H1 (cell line): ENCODE results near the gene LTN1. TPM values are rescaled to one million over a fixed set of nuclear protein-coding genes. Genes with fewer than 3 reads are reported as not detected.

Source experiments
- CEBPB ChIP-seq: IDR thresholded peaks from 2 replicates; pipeline ENCODE4 v1.6.1; 2012; ENCODE audit warnings: low read depth, low read length
- GTF2F1 ChIP-seq: IDR thresholded peaks from 2 replicates; pipeline ENCODE4 v1.6.1; 2012; ENCODE audit warnings: low read depth, low read length, improper control_type of control experiment, borderline replicate concordance
- JUN ChIP-seq: IDR thresholded peaks from 2 replicates; pipeline ENCODE4 v1.6.1; 2011; ENCODE audit warnings: low read depth, mild to moderate bottlenecking, improper control_type of control experiment, low read length
- POLR2A ChIP-seq, 2 experiments: IDR thresholded peaks; 1 replicate in 1 of 2; 2 replicates in 1 of 2; pipeline ENCODE4 v1.6.1; 2011; ENCODE audit warnings: low read depth in 2 of 2, low read length in 2 of 2, mild to moderate bottlenecking in 2 of 2; ENCODE audit errors: control extremely low read depth in 1 of 2
- POU5F1 ChIP-seq: IDR thresholded peaks from 2 replicates; pipeline ENCODE4 v1.6.1; 2011; ENCODE audit warnings: low read depth, mild to moderate bottlenecking, low read length, moderate library complexity
- SP4 ChIP-seq: IDR thresholded peaks from 2 replicates; pipeline ENCODE4 v1.6.1; 2012; ENCODE audit warnings: low read length, inconsistent platforms
- polyA plus RNA-seq, 7 experiments: library from polyadenylated mRNA; depleted of rRNA in 3 of 7; stranded (reverse) in 5 of 7; unstranded in 2 of 7; fragments of >200 nt in 5 of 7; fragments of 200-250 nt in 2 of 7; gene quantifications; 1 replicate in 5 of 7; 2 replicates in 1 of 7; 4 replicates in 1 of 7; pipeline versions ENCODE4 v1.2.1 to v1.2.3, GENCODE V29; 2011 to 2013; ENCODE audit warnings: missing spikeins in 2 of 7, mixed read lengths in 2 of 7
- total RNA-seq: library from RNA; stranded (reverse); fragmentation: NEBNext Ultra II Directional; extraction: Animal tissue kit (Norgen Biotek cat#: 25700); gene quantifications from 2 replicates; pipeline ENCODE4 v1.2.1, GENCODE V29; 2021

LTN1 gene
- total and polyA plus RNA-seq, 2 of the 8 experiments (the other 6 are each of a cell fraction or from before 2014, with no cell fraction given): 3.2 to 23.5 TPM

DNA sequence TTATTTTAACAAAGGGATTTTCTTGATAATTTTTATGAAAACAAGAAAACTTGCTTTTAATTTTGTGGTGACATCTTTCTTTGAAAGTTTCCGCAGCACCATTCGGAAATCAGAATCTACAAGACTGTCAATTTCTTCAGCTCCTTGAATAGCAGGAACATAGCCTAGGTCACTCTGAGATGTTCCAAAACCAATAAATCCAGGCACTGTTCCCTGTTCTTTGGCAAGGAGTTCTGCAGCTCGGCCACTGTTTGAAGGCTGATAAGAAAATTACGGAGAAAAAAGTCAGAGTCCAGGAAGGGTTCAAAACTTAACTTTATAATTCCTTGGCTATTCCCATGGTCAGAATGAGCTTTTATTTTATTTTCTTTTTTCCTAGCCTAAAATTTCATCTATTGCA, 6.0 kb downstream of the LTN1 start (continued):
- no peak for TF ChIP-seq CEBPB
- no peak for TF ChIP-seq JUN
- no peak for TF ChIP-seq SP4
- no peak for TF ChIP-seq POLR2A (IDR thresholded peaks at IDR 0.05; ENCODE audit: control extremely low read depth in 1 of 2, low read depth in 2 of 2, low read length in 2 of 2)
- TF ChIP-seq POU5F1: no peak
- TF ChIP-seq GTF2F1: no peak
